HepG2 (cell line): ENCODE data around the gene TIMP4. TPM values are rescaled to one million over a fixed set of nuclear protein-coding genes. Genes with fewer than 3 reads are reported as not detected.

Experiments used
- ATAC-seq: fragments of 200-7000 bp; cut with Tn5 transposase; 3 replicates; pipeline ENCODE4 v1.9.1; 2020; ENCODE audit warnings: mild to moderate bottlenecking, moderate library complexity
- BruUV-seq: library from RNA; stranded (reverse); fragments of 400-500 nt; replicated peaks from 2 replicates; lab custom pipeline; 2021; lab: Mats Ljungman, UMichigan
- CTCF ChIA-PET: fragments of 300-600 bp; formaldehyde crosslinking; extraction: SDS; loops from one replicate; lab custom pipeline; 2021; ENCODE audit warnings: low total read pairs, inconsistent platforms, low intra/inter-chr PET ratio; lab: Yijun Ruan, JAX
- POLR2A ChIA-PET: fragments of 350-600 bp; sonication (Branson Sonifier 250); formaldehyde crosslinking; loops from one replicate; lab custom pipeline; 2020; ENCODE audit warnings: antibody characterized with exemption, inconsistent platforms; lab: Yijun Ruan, JAX
- DNase-seq: peaks from one replicate; pipeline ENCODE4 v3.0.0-alpha.2; 2015; ENCODE audit warnings: low spot score
- FAIRE-seq: peaks from 3 replicates; lab custom pipeline; 2011; peaks lifted over from hg19 to GRCh38; lab: Jason Lieb, UNC
- H2AFZ ChIP-seq: one replicate; pipeline ENCODE4 v1.6.1; 2011; ENCODE audit warnings: low read length, inconsistent platforms
- H3K27ac ChIP-seq: fragments of 300-600 bp; 3 replicates; pipeline ENCODE4 v1.8.0; 2011; ENCODE audit warnings: mixed run types, mild to moderate bottlenecking, mixed read lengths, low read length, inconsistent platforms; ENCODE audit not compliant: insufficient read depth; ENCODE audit errors: extremely low read length
- H3K27me3 ChIP-seq, 2 experiments: fragments of 200-600 bp in 1 of 2; 2 replicates in 1 of 2; 3 replicates in 1 of 2; pipeline versions ENCODE4 v1.6.0 to v1.8.0; 2011; ENCODE audit warnings: low read length in 2 of 2, mild to moderate bottlenecking in 2 of 2, moderate library complexity in 2 of 2, inconsistent platforms in 1 of 2; ENCODE audit not compliant: insufficient read depth in 2 of 2, control insufficient read depth in 1 of 2
- H3K36me3 ChIP-seq, 2 experiments: fragments of 200-600 bp in 1 of 2; replicated peaks in 1 of 2; 2 replicates in 1 of 2; 3 replicates in 1 of 2; pipeline versions ENCODE4 v1.5.1 to v1.8.0; 2011; ENCODE audit warnings: low read length in 2 of 2, inconsistent platforms in 1 of 2; ENCODE audit not compliant: insufficient read depth in 2 of 2, control insufficient read depth in 1 of 2
- H3K4me1 ChIP-seq: 2 replicates; pipeline ENCODE4 v1.5.1; 2012; ENCODE audit warnings: low read length, inconsistent platforms; ENCODE audit not compliant: insufficient read depth
- H3K4me2 ChIP-seq: 2 replicates; pipeline ENCODE4 v1.6.0; 2011; ENCODE audit warnings: low read depth, low read length, inconsistent platforms
- H3K4me3 ChIP-seq, 3 experiments: fragments of 200-600 bp in 1 of 3; sonication (generic), shearing (Covaris generic) in 1 of 3; replicated peaks in 1 of 3; 2 replicates each; pipeline ENCODE4 v1.5.1; 2011 to 2016; ENCODE audit warnings: low read length in 3 of 3, inconsistent platforms in 2 of 3, low read depth in 2 of 3, mild to moderate bottlenecking in 2 of 3, control low read depth in 1 of 3, mixed read lengths in 1 of 3; ENCODE audit not compliant: insufficient read depth in 1 of 3
- H3K79me2 ChIP-seq: one replicate; pipeline ENCODE4 v1.6.1; 2011; ENCODE audit warnings: low read length, inconsistent platforms; ENCODE audit not compliant: insufficient read depth
- H3K9ac ChIP-seq: 2 replicates; pipeline ENCODE4 v1.6.0; 2011; ENCODE audit warnings: mild to moderate bottlenecking, low read depth, low read length, inconsistent platforms; ENCODE audit not compliant: insufficient read depth
- H3K9me3 ChIP-seq: 2 replicates; pipeline ENCODE4 v1.5.1; 2012; ENCODE audit warnings: mild to moderate bottlenecking, low read length
- H4K20me1 ChIP-seq: 2 replicates; pipeline ENCODE4 v1.6.0; 2011; ENCODE audit warnings: inconsistent platforms, mild to moderate bottlenecking, low read length, moderate library complexity; ENCODE audit not compliant: insufficient read depth
- ZBTB46 ChIP-seq: sonication (generic); formaldehyde crosslinking; IDR thresholded peaks from 2 replicates; pipeline ENCODE4 v1.4.0; 2020; ENCODE audit warnings: mild to moderate bottlenecking, missing genetic modification reagents, borderline replicate concordance
- WGBS: methylation state at CpG from one replicate; pipeline ENCODE4 v1.1.6; 2017; ENCODE audit warnings: low lambda C conversion rate; 5-methylcytosine and 5-hydroxymethylcytosine counted together
- in situ Hi-C: cut with HindIII; loops from 2 replicates; pipeline ENCODE4 v1.10.0; 2017; ENCODE audit warnings: low pct_unique_long_range_greater_than_20kb; ENCODE audit not compliant: extremely low pct_ligation_motif_present
- intact Hi-C: fragments of 100-400 bp; cut with micrococcal nuclease; formaldehyde crosslinking; loops from one replicate; pipeline ENCODE4 v1.10.0; 2022; ENCODE audit not compliant: unreplicated experiment
- polyA plus RNA-seq, 8 experiments: library from polyadenylated mRNA; depleted of rRNA in 3 of 8; stranded (reverse) in 7 of 8; unstranded in 1 of 8; fragments of >200 nt; fragmentation: Illumina TruSeq in 4 of 8; extraction: Trizol in 4 of 8; gene quantifications; 2 replicates each; pipeline versions ENCODE4 v1.2.1 to v1.2.3, GENCODE V29; 2011 to 2016; ENCODE audit warnings: low read depth in 4 of 8, missing spikeins in 1 of 8, mixed read lengths in 1 of 8; ENCODE audit not compliant: insufficient read depth in 1 of 8
- total RNA-seq, 5 experiments: library from RNA; depleted of rRNA; stranded (reverse); fragments of >200 nt; fragmentation: Illumina TruSeq; extraction: Trizol; gene quantifications; 2 replicates each; pipeline ENCODE4 v1.2.3, GENCODE V29; 2016; ENCODE audit warnings: low read depth in 1 of 5

TIMP4 gene
- total and polyA plus RNA-seq, 2 of the 13 experiments (the other 11 are each of a cell fraction or from before 2014, with no cell fraction given): 0.05 to 0.07 TPM

- no peaks in the 10 kb centered on the region for H3K79me2 ChIP-seq
- WGBS: 14% methylated on average over 8 of the region's 8 CpGs
- no peak overlapping the region for H3K4me3 ChIP-seq
- H3K4me2 ChIP-seq: no peak overlapping the region
- H3K27me3 ChIP-seq: 0 out of 5 replicates have a peak, but pooled peaks cover 0 to 3% of the 10 kb centered on the region in 2 experiments
- BruUV-seq: no TSS peak
- no peaks in the 10 kb centered on the region; the same call in 1 of the 2 replicates for H3K9me3 ChIP-seq
- H3K9ac ChIP-seq: no peak overlapping the region
- H2AFZ ChIP-seq: no peak overlapping the region
- in situ Hi-C loops: no loop called here
- intact Hi-C loops: no loop called here
- ATAC-seq: no peak
- DNase-seq: no peak
- no peak for FAIRE-seq
- TF ChIP-seq ZBTB46: no peak
- H3K27ac ChIP-seq: no peak overlapping the region
- H3K36me3 ChIP-seq: no peaks in the 10 kb centered on the region
- ChIA-PET CTCF (no interaction called here), POLR2A (no interaction called here)
- no peaks in the 10 kb centered on the region for H4K20me1 ChIP-seq
- H3K4me1 ChIP-seq: no peaks in the 10 kb centered on the region
These were observed 51.5 kb downstream of the TIMP4 start for GRCh38 chr3:12107071-12107713.

Other genes starting within 250 kb of the TIMP4 start
- gene SYN2, start 154.5 kb downstream of the TIMP4 start, total RNA-seq (2016; rRNA removed; fragmentation: Illumina TruSeq; extraction: Trizol): not detected in 2 replicates
- gene SYN2, start 154.5 kb downstream of the TIMP4 start, polyA plus RNA-seq (2011; rRNA removed): 0.03 TPM in 1 of 2 replicates, not detected in the other
- gene PPARG, start 130.2 kb upstream of the TIMP4 start, total RNA-seq (2016; rRNA removed; fragmentation: Illumina TruSeq; extraction: Trizol): 13.9 and 14.4 TPM in 2 replicates
- gene PPARG, start 130.2 kb upstream of the TIMP4 start, polyA plus RNA-seq (2011; rRNA removed): 57.4 and 58.3 TPM in 2 replicates